GM12878 (cell line): Measurements from ENCODE around the gene MCUB. TPM values are rescaled to one million over a fixed set of nuclear protein-coding genes. Genes with fewer than 3 reads are reported as not detected.

Source experiments
- ATAC-seq: fragments of 200-7000 bp; cut with Tn5 transposase; 3 replicates; pipeline ENCODE4 v1.9.1; 2020; ENCODE audit warnings: mild to moderate bottlenecking, moderate library complexity
- BruUV-seq: library from RNA; stranded (reverse); fragments of 400-500 nt; replicated peaks from 2 replicates; lab custom pipeline; 2021; lab: Mats Ljungman, UMichigan
- CTCF ChIA-PET: fragments of 300-600 bp; sonication (Branson Sonifier 250); formaldehyde crosslinking; extraction: SDS; loops from one replicate; lab custom pipeline; 2021; ENCODE audit warnings: inconsistent platforms; lab: Yijun Ruan, JAX
- POLR2A ChIA-PET: fragments of 350-600 bp; formaldehyde crosslinking; extraction: SDS; loops from one replicate; lab custom pipeline; 2021; ENCODE audit warnings: inconsistent platforms; lab: Charles Lee
- RAD21 ChIA-PET: fragments of 300-600 bp; sonication (Branson Sonifier 250); formaldehyde crosslinking; loops from one replicate; lab custom pipeline; 2023; ENCODE audit warnings: antibody characterized with exemption; ENCODE audit not compliant: unreplicated experiment; lab: Charles Lee
- SMC1A ChIA-PET: fragments of 300-600 bp; sonication (Branson Sonifier 250); formaldehyde crosslinking; loops from one replicate; lab custom pipeline; 2023; ENCODE audit not compliant: unreplicated experiment, uncharacterized antibody; lab: Charles Lee
- DNase-seq: peaks from one replicate; pipeline ENCODE4 v3.0.0-alpha.2; 2011; ENCODE audit warnings: low read depth, low spot score
- FAIRE-seq: peaks from 3 replicates; lab custom pipeline; 2011; peaks lifted over from hg19 to GRCh38; lab: Jason Lieb, UNC
- H2AFZ ChIP-seq: 2 replicates; pipeline ENCODE4 v1.6.0; 2011; ENCODE audit warnings: low read depth, low read length, control low read depth; ENCODE audit not compliant: control insufficient read depth
- H3K27ac ChIP-seq: 2 replicates; pipeline ENCODE4 v1.5.1; 2011; ENCODE audit warnings: control low read depth; ENCODE audit not compliant: control insufficient read depth, insufficient read depth
- H3K27me3 ChIP-seq, 2 experiments: replicated peaks in 1 of 2; 2 replicates each; pipeline versions ENCODE4 v1.6.0 to v1.6.1; 2011; ENCODE audit warnings: low read length in 1 of 2; ENCODE audit not compliant: control insufficient read depth in 2 of 2, insufficient read depth in 2 of 2
- H3K36me3 ChIP-seq, 2 experiments: 2 replicates each; pipeline ENCODE4 v1.5.1; 2011; ENCODE audit warnings: low read length in 1 of 2; ENCODE audit not compliant: control insufficient read depth in 2 of 2, insufficient read depth in 2 of 2
- H3K4me1 ChIP-seq: 2 replicates; pipeline ENCODE4 v1.6.1; 2011; ENCODE audit warnings: mild to moderate bottlenecking, low read length, moderate library complexity, mixed read lengths; ENCODE audit not compliant: control insufficient read depth, insufficient read depth
- H3K4me2 ChIP-seq: 2 replicates; pipeline ENCODE4 v1.6.0; 2011; ENCODE audit warnings: control low read depth; ENCODE audit not compliant: control insufficient read depth, insufficient read depth
- H3K4me3 ChIP-seq: fragments of 200-600 bp; sonication (generic); 2 replicates; pipeline ENCODE4 v1.5.1; 2016
- H3K79me2 ChIP-seq: 2 replicates; pipeline ENCODE4 v1.6.0; 2011; ENCODE audit warnings: low read length; ENCODE audit not compliant: control insufficient read depth, insufficient read depth
- H3K9ac ChIP-seq: 2 replicates; pipeline ENCODE4 v1.8.0; 2011; ENCODE audit warnings: low read length, control low read depth, mixed read lengths; ENCODE audit not compliant: control insufficient read depth, insufficient read depth
- H3K9me3 ChIP-seq: replicated peaks from 3 replicates; pipeline ENCODE4 v1.5.1; 2011; ENCODE audit warnings: mild to moderate bottlenecking, low read length; ENCODE audit not compliant: control insufficient read depth, insufficient read depth
- H4K20me1 ChIP-seq: 2 replicates; pipeline ENCODE4 v1.6.0; 2011; ENCODE audit not compliant: control insufficient read depth, insufficient read depth
- BMI1 ChIP-seq: fragments of 450-650 bp; IDR thresholded peaks from 2 replicates; pipeline ENCODE4 v1.6.1; 2016; ENCODE audit warnings: mild to moderate bottlenecking, moderate library complexity, borderline replicate concordance
- CREM ChIP-seq: IDR thresholded peaks from 2 replicates; pipeline ENCODE4 v1.6.1; 2014; ENCODE audit warnings: antibody characterized with exemption, low read depth
- E2F8 ChIP-seq: fragments of 450-650 bp; IDR thresholded peaks from 2 replicates; pipeline ENCODE4 v1.6.1; 2018; ENCODE audit warnings: mild to moderate bottlenecking, low read depth, moderate library complexity; ENCODE audit not compliant: partially characterized antibody
- EZH2 ChIP-seq: IDR thresholded peaks from 2 replicates; pipeline ENCODE4 v1.6.1; 2012; ENCODE audit warnings: low read depth, mild to moderate bottlenecking, control low read depth, inconsistent platforms, low read length, borderline replicate concordance; ENCODE audit not compliant: control insufficient read depth
- NFIC ChIP-seq: IDR thresholded peaks from 2 replicates; pipeline ENCODE4 v1.6.1; 2012; ENCODE audit warnings: low read depth, mild to moderate bottlenecking, inconsistent platforms, low read length, moderate library complexity
- NFYA ChIP-seq: IDR thresholded peaks from 2 replicates; pipeline ENCODE4 v1.6.1; 2011; ENCODE audit warnings: low read depth, mild to moderate bottlenecking, low read length, improper control_type of control experiment, borderline replicate concordance
- RUNX3 ChIP-seq: IDR thresholded peaks from 2 replicates; pipeline ENCODE4 v1.6.1; 2012; ENCODE audit warnings: low read length, inconsistent platforms
- SMAD1 ChIP-seq: fragments of 450-650 bp; IDR thresholded peaks from 2 replicates; pipeline ENCODE4 v1.6.1; 2018; ENCODE audit warnings: mild to moderate bottlenecking, low read depth; ENCODE audit not compliant: partially characterized antibody
- SMC3 ChIP-seq: IDR thresholded peaks from 2 replicates; pipeline ENCODE4 v1.6.1; 2011; ENCODE audit warnings: low read length, improper control_type of control experiment, borderline replicate concordance
- TCF7 ChIP-seq: IDR thresholded peaks from 2 replicates; pipeline ENCODE4 v1.6.1; 2014; ENCODE audit warnings: antibody characterized with exemption, borderline replicate concordance
- WGBS: methylation state at CpG from one replicate; pipeline ENCODE4 v1.1.6; 2016; ENCODE audit warnings: low lambda C conversion rate; ENCODE audit not compliant: insufficient replicate concordance, insufficient coverage; ENCODE audit errors: missing lambda C conversion rate; 5-methylcytosine and 5-hydroxymethylcytosine counted together
- in situ Hi-C: fragments of 300-500 bp; cut with MboI; formaldehyde crosslinking; loops from 9 replicates; pipeline ENCODE4 v1.14.3; 2018; ENCODE audit warnings: mixed read lengths
- intact Hi-C: fragments of 100-400 bp; cut with micrococcal nuclease; formaldehyde crosslinking; loops from one replicate; pipeline ENCODE4 v1.14.2; 2022; ENCODE audit not compliant: unreplicated experiment
- polyA plus RNA-seq, 11 experiments: library from polyadenylated mRNA; depleted of rRNA in 4 of 11; unstranded in 6 of 11; stranded (reverse) in 5 of 11; fragments of >200 nt; fragmentation: Nextera tagmentation in 4 of 11; fragmentation: Illumina TruSeq in 1 of 11; extraction: Ambion mirVana in 4 of 11; extraction: Trizol in 1 of 11; gene quantifications; 1 replicate in 1 of 11; 2 replicates in 10 of 11; pipeline versions ENCODE4 v1.2.1 to v1.2.3, GENCODE V29; 2011 to 2016; ENCODE audit warnings: inconsistent platforms in 2 of 11, missing spikeins in 2 of 11, low read depth in 1 of 11
- total RNA-seq, 4 experiments: library from RNA; depleted of rRNA in 3 of 4; stranded (reverse); fragments of >200 nt in 3 of 4; fragmentation: Illumina TruSeq in 1 of 4; extraction: Trizol in 1 of 4; gene quantifications; 2 replicates each; pipeline versions ENCODE4 v1.2.1 to v1.2.3, GENCODE V29; 2013 to 2021
- TF ChIP-seq, protein P1 (sequence below): IDR thresholded peaks from 2 replicates; pipeline ENCODE4 v1.6.1; 2012; ENCODE audit warnings: improper control_type of control experiment, low read depth, low read length; ENCODE audit not compliant: insufficient replicate concordance
- TF ChIP-seq, protein P2 (sequence below): fragments of 450-650 bp; IDR thresholded peaks from 2 replicates; pipeline ENCODE4 v1.6.1; 2017; ENCODE audit warnings: borderline replicate concordance

MCUB gene
- total and polyA plus RNA-seq, 10 of the 15 experiments (the other 5 are each of a cell fraction or from before 2014, with no cell fraction given) = 4.7 to 63.7 (median 39.4) TPM

DNA sequence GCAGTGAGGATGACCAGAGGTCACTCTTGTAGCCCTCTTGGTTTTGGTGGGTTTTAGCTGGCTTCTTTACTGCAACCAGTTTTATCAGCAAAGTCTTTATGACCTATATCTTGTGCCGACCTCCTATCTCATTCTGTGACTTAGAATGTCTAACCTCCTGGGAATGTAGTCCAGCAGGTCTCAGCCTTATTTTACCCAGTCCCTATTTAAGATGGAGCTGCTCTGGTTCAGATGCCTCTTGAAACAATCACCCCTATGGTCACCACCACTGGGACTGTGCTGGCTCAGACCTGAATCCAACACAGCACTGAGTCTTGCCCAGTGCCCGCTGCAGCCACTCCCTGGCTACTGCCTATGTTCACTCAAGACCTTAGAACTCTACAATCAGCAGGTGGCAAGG, 49.4 kb downstream of the MCUB start (continued):
- TF ChIP-seq E2F8 (no peak), SMAD1 (no peak)
- TF ChIP-seq, all 136 proteins: peak for 0

DNA sequence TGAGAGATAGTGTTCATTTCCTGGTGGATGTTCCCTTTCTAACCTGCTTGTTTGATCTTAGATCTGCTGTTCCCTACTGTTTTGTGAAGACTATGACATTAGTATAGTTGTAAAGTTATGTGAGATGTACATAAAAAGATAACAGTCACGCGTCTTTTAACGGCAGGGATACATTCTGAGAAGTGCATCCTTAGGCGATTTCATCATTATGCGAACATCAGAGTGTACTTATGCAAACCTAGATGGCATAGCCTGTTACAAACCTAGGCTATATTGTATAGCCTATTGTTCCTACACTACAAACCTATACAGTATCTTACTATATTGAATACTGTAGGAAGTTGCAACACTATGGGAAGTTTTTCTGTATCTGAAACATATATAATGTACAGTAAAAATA, 50.4 kb downstream of the MCUB start:
- SMC1A ChIA-PET = no interaction called here
- 97% methylated on average over 5 of the region's 5 CpGs for WGBS
- no peak for TF ChIP-seq BMI1
- TF ChIP-seq NFIC = no peak
- TF ChIP-seq, protein P1, sequence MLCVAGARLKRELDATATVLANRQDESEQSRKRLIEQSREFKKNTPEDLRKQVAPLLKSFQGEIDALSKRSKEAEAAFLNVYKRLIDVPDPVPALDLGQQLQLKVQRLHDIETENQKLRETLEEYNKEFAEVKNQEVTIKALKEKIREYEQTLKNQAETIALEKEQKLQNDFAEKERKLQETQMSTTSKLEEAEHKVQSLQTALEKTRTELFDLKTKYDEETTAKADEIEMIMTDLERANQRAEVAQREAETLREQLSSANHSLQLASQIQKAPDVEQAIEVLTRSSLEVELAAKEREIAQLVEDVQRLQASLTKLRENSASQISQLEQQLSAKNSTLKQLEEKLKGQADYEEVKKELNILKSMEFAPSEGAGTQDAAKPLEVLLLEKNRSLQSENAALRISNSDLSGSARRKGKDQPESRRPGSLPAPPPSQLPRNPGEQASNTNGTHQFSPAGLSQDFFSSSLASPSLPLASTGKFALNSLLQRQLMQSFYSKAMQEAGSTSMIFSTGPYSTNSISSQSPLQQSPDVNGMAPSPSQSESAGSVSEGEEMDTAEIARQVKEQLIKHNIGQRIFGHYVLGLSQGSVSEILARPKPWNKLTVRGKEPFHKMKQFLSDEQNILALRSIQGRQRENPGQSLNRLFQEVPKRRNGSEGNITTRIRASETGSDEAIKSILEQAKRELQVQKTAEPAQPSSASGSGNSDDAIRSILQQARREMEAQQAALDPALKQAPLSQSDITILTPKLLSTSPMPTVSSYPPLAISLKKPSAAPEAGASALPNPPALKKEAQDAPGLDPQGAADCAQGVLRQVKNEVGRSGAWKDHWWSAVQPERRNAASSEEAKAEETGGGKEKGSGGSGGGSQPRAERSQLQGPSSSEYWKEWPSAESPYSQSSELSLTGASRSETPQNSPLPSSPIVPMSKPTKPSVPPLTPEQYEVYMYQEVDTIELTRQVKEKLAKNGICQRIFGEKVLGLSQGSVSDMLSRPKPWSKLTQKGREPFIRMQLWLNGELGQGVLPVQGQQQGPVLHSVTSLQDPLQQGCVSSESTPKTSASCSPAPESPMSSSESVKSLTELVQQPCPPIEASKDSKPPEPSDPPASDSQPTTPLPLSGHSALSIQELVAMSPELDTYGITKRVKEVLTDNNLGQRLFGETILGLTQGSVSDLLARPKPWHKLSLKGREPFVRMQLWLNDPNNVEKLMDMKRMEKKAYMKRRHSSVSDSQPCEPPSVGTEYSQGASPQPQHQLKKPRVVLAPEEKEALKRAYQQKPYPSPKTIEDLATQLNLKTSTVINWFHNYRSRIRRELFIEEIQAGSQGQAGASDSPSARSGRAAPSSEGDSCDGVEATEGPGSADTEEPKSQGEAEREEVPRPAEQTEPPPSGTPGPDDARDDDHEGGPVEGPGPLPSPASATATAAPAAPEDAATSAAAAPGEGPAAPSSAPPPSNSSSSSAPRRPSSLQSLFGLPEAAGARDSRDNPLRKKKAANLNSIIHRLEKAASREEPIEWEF = no peak
- TF ChIP-seq CREM = no peak
- TF ChIP-seq, protein P2, sequence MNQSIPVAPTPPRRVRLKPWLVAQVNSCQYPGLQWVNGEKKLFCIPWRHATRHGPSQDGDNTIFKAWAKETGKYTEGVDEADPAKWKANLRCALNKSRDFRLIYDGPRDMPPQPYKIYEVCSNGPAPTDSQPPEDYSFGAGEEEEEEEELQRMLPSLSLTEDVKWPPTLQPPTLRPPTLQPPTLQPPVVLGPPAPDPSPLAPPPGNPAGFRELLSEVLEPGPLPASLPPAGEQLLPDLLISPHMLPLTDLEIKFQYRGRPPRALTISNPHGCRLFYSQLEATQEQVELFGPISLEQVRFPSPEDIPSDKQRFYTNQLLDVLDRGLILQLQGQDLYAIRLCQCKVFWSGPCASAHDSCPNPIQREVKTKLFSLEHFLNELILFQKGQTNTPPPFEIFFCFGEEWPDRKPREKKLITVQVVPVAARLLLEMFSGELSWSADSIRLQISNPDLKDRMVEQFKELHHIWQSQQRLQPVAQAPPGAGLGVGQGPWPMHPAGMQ = no peak
- no peak for TF ChIP-seq RUNX3
- TF ChIP-seq SMC3 = no peak
- no peak for TF ChIP-seq NFYA
- no peak for TF ChIP-seq TCF7
- no peak for TF ChIP-seq EZH2
- DNase-seq (no peak), FAIRE-seq (no peak), ATAC-seq (no peak)
- H2AFZ ChIP-seq = no peak overlapping the region
- no peaks in the 10 kb centered on the region for H3K27me3 ChIP-seq
- peaks cover 0 to 2% of the 10 kb centered on the region in 2 experiments; a peak in 2 of 4 replicates for H3K36me3 ChIP-seq
- CTCF ChIA-PET = no interaction called here
- no peaks in the 10 kb centered on the region for H3K4me1 ChIP-seq
- BruUV-seq = no TSS peak
- in situ Hi-C loops (no loop called here), intact Hi-C loops (no loop called here)
- no peaks in the 10 kb centered on the region for H4K20me1 ChIP-seq
- no peak overlapping the region for H3K4me3 ChIP-seq
- no peak overlapping the region for H3K4me2 ChIP-seq
- peaks cover 2% of the 10 kb centered on the region; the same call in 2 of the 3 replicates for H3K9me3 ChIP-seq
- no peak overlapping the region for H3K27ac ChIP-seq
- RAD21 ChIA-PET = no interaction called here
- H3K79me2 ChIP-seq = no peaks in the 10 kb centered on the region
- POLR2A ChIA-PET = no interaction called here
- H3K9ac ChIP-seq = no peak overlapping the region
